ENCODE data around the gene PGA5. TPM values are rescaled to one million over a fixed set of nuclear protein-coding genes. Genes with fewer than 3 reads are reported as not detected.
"Not testable (repeated sequence)": the region's sequence is repeated elsewhere in the genome, so short reads cannot be mapped to it uniquely, and the experiment has no call there.

The PGA5 gene
- 0.18 TPM for total RNA-seq

- ATAC-seq; DNase-seq (ENCODE audit: low spot score): not testable (repeated sequence)
These were observed at the start of gene PGA5 for GRCh38 chr11:61240875-61241274. TSS of gene PGA5 (plus strand) at chr11:61241175. CDS start at chr11:61241227, 52 bp downstream.

GRCh38 chr11:61193596-61193995 is 47.4 kb upstream of the PGA5 start:
- ATAC-seq (no peak), DNase-seq (ENCODE audit: low spot score) (no peak)

DNA sequence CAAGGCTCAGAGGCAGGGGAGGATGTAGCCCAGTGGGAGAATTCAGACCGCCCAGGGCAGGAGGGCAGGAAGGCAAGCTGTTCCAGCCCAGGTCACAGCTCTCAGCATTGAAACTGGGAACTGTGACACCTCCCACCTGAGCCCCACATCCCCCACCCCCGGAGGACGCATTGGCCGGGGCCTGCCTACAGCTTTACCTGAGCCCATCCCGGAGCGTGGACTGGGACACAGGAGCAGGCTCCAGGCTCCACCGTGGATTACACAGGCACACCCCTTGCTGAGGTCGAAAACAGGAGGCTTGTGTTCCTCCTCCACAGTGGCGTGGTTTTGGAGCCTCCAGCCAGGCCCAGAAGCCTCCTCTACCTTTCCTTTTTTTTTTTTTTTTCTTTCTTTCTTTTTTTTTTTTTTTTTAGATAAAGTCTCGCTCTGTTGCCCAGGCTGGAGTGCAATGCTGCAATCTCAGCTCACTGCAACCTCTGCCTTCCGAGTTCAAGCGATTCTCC is 46.8 kb upstream of the PGA5 start:
- DNase-seq (ENCODE audit: low spot score): no peak

DNA sequence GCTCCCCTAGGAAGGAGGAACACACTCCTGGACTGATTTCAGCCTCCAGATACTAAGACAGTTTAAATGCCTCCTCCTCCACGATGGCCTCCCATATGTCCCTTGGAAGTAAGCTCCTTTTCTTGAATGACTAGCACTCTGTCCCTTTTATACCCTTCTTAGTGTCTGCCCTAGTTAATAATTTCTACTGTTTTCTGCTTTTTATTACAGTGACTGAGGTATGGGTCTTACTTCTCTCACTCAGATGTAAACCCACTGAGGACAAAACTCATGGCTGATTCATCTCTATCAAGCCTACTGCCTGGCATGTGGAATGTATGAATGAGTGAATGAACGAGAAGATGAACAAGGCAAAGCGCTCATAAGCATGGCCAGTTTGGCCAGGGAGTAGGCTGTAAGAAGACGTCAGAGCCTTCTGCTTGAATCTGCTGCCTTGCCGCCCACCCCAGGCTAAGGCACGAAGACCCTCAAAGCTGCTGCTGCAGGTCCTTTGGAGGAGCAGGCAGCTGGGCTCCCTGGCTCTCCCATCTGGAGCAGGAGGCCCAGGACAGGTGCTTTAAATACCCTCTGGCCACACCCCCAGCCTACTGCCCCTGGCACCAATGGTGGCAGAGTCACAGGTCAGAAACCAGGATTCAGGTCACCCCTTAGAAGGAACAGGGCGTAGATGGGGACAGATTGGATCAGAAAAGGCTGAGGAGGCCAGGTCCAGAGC is 45.8 kb upstream of the PGA5 start:
- no peak for ATAC-seq
- no peak for DNase-seq (ENCODE audit: low spot score)

More for the DNA sequence above, 46.8 kb upstream of the PGA5 start:
- no peak for ATAC-seq

- ATAC-seq: no peak
- DNase-seq (ENCODE audit: low spot score): no peak
These were observed 45.3 kb upstream of the PGA5 start for GRCh38 chr11:61195719-61196118.

DNA sequence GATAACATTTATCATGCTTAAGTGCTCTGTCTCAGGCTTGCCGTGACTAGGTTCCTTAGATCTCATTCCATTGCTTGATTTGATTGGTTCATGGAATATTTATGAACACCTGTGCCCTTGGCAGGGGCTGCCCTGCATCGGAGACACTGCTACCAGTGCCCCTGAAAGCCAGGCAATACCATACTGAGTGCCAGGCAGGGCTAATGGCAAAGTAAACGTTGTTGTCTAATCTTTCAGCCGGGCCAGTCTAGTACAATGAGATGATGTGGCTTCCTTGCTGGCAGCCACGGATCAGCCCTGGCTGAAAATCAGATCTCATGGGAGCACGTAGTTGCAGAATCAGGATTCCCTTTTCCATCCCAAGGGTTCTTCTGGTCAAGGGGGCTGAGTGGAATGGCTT is 42.6 kb upstream of the PGA5 start:
- no peak for ATAC-seq

GRCh38 chr11:61198948-61199523 is 41.9 kb upstream of the PGA5 start:
- DNase-seq (ENCODE audit: low spot score): no peak
- no peak for ATAC-seq

More for the DNA sequence above, 42.6 kb upstream of the PGA5 start:
- DNase-seq (ENCODE audit: low spot score): no peak

- DNase-seq (ENCODE audit: low spot score) (no peak), ATAC-seq (no peak)
These were observed 39.5 kb upstream of the PGA5 start for GRCh38 chr11:61201476-61201875.

GRCh38 chr11:61202950-61203746 is 37.8 kb upstream of the PGA5 start, which contains the start of gene PGA3:
TSS of gene PGA3 (plus strand) at chr11:61203515. CDS start at chr11:61203565, 50 bp downstream.
- not testable (repeated sequence) for ATAC-seq; DNase-seq (ENCODE audit: low spot score)

DNA sequence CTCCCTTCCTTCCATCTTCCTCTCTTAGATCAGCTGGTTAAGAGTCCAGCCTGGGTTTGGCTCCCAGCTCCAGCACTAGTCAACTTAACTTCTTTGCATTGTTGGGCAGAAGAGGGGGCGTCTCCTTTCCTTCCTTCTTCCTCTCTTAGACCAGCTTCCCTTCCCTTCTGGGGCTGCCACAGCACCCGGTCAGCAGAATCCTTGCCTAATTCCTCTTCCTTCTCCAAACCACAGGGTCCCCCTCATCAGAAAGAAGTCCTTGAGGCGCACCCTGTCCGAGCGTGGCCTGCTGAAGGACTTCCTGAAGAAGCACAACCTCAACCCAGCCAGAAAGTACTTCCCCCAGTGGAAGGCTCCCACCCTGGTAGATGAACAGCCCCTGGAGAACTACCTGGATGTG is 37.1 kb upstream of the PGA5 start:
- peak; percentile 47 for ATAC-seq
- not testable (repeated sequence) for DNase-seq (ENCODE audit: low spot score)

GRCh38 chr11:61204502-61205059 is 36.4 kb upstream of the PGA5 start:
- ATAC-seq; DNase-seq (ENCODE audit: low spot score): not testable (repeated sequence)

DNA sequence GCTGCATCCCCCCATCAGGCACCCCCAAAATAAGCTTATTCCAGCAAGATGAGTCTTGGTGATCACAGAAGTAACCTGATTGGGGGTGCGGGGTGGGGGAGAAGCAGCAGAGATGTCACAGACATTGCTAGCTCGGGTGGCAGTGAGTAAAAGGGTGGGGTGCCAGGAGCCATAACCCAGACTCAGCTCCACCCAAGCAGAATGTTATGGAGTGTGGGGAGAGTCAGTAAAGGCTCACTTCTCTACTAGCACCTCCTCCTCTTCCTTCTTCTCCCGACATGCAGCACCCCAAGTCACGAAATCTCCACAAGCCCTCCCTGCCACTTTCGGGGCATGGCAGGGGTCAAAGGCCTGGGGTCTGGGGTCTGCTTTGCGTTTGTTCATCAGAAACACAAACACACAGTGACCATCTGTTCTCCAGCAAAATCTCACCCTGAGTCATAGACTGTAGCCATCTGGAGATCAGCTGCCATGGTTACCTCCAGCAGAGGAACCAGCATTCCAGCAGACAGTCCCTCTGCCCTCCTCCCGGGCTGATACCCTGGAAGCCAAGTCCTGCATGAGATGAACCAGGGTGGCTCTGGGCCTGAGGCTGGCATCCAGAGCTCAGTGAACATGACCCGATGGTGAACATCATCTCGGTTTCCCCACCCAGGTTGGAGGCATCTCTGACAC is 33.2 kb upstream of the PGA5 start:
- not testable (repeated sequence) for ATAC-seq; DNase-seq (ENCODE audit: low spot score)

- not testable (repeated sequence) for ATAC-seq; DNase-seq (ENCODE audit: low spot score)
These were observed 30.3 kb upstream of the PGA5 start for GRCh38 chr11:61210629-61211028.

DNA sequence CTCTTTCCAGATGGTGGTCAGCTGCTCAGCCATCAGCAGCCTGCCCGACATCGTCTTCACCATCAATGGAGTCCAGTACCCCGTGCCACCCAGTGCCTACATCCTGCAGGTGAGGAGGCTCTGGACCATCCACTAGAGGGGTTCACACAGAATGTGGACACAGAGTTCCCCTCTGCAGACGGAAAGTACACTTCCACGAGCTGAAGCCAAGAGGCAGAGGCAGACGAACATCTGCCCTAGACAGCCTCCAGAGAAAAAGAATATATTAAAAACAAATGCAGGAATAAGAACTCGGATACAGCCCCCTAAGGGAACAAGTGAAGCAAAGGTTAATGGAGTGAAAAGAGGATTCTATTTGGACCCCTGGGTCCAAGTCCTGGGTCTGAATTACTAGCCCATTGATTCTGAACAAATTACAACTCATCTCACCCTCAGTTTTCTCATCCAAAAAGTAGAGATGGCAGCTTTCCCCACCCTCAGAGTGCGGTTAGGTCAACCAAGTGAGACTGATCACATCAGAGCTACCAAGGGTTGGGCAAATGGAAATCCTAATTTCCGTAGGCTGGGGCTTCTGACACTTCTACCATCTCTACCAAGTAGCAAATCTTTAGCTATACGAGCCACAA is 29.5 kb upstream of the PGA5 start:
- not testable (repeated sequence) for DNase-seq (ENCODE audit: low spot score); ATAC-seq

GRCh38 chr11:61212202-61212601 is 28.8 kb upstream of the PGA5 start:
- not testable (repeated sequence) for DNase-seq (ENCODE audit: low spot score); ATAC-seq

DNA sequence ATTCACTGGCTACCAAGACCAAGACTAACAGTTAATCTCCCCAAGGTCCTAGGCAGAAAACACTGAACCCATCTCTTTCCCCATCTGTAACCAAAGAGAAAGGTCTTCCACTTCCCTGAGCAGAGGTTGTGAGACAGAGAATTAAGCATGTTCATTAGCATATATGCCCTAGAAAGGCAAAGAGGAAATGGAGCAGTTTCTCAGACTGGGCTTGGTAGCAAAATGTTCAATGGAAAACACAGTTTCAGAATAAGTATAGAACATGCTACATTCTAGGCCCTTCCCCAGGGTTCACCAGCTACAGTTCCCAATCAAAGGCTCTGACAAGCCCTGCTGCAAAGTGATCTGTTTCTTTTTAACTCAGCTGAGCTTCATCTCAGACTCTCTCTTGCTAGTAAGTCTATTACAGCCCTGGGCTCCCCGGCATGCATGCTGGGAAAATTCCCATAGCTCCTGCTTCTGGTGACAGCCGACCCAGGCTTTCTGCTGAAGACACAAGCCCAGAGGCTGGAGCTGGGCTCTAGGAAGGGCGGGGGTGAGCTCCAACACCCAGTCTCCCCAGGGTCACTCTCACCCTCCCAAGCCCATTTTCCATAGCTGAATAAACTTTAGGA is 27.2 kb upstream of the PGA5 start:
- DNase-seq (ENCODE audit: low spot score); ATAC-seq: not testable (repeated sequence)

DNA sequence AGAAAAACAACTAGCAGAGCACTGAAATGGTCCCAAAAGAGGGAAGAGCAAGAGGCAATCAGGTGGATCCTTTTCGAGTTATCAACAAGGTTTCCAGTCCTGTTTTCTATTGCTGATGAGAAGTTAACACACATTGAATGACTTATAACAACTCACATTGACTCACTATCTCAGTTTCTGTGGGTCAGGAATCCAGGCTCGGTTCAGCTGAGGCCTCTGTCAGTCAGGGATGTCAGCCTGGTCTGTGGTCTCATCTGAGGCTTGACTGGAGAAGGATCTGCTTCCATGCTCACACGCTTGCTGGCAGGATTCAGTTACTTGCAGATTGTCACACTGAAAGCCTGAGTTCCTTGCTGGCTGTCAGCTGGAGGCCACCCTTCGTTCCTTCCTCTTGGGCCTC is 22.7 kb upstream of the PGA5 start:
- not testable (repeated sequence) for DNase-seq (ENCODE audit: low spot score); ATAC-seq

GRCh38 chr11:61219016-61219415 is 22.0 kb upstream of the PGA5 start:
- not testable (repeated sequence) for DNase-seq (ENCODE audit: low spot score); ATAC-seq

DNA sequence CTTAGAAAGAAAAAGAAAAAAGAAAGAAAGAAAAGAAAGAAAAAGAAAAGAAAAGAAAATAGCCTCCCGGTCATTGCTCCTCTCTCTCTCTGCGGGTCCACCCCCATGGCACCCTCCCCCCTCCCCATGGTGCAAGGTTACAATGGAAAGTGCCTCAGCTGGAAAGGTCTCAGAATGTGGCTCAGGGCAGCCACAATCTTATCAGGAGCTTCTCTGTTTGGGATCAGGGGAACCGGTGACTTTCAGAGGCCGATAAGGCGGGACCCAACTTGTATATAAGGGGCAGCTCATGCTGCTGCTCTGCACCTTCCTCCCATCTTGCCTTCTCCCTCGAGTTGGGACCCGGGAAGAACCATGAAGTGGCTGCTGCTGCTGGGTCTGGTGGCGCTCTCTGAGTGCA is 18.9 kb upstream of the PGA5 start, which contains the start of gene PGA4:
Gene PGA4 (plus strand): TSS at position 301 of the 400 bp plus-strand sequence. CDS start 54 bp downstream, at position 355.
- DNase-seq (ENCODE audit: low spot score); ATAC-seq: not testable (repeated sequence)
